ENCODE data around the gene ZDHHC18.

DNA sequence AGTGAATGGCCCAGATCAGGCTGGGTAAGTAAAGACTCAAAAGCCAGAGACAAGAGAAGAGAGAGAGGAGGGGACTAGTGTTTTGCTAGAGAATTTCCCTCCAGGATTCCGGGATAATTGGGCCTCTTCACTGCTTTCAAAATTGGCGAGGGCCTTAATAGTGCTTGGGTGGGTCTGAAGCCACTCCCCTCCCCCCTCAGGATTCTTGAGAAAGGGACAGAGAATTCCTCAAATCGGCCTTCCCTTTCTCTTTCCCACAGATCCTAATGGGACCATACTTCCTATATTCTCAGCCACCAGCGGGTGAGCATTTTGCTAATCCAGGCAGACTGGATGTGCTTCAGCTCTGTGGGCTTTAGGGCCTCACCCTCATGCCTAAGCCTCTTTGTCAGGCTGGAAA, 48.4 kb downstream of the ZDHHC18 start:
- TF ChIP-seq EP300 (IDR thresholded peaks at IDR 0.05; ENCODE audit: borderline replicate concordance in 1 of 2, low read depth in 2 of 2, low read length in 2 of 2) (no peak), RAD21 (IDR thresholded peaks at IDR 0.05 in 1 of 2, conservative IDR thresholded peaks at IDR 0.05 in 1 of 2; ENCODE audit: low read depth in 2 of 2, low read length in 2 of 2) (no peak), CHD2 (IDR thresholded peaks at IDR 0.05; ENCODE audit: low read length) (no peak), TAF1 (IDR thresholded peaks at IDR 0.05; ENCODE audit: low read depth, low read length) (no peak), CEBPB (IDR thresholded peaks at IDR 0.05; ENCODE audit: low read depth, low read length) (no peak), EZH2 (IDR thresholded peaks at IDR 0.05; ENCODE audit: low read depth, low read length, severe bottlenecking) (no peak), SIN3A (conservative IDR thresholded peaks at IDR 0.05 in 1 of 2, IDR thresholded peaks at IDR 0.05 in 1 of 2; ENCODE audit: low read depth in 1 of 2, low read length in 2 of 2) (no peak), POLR2A (IDR thresholded peaks at IDR 0.05; ENCODE audit: control extremely low read depth in 1 of 2, low read depth in 2 of 2, low read length in 2 of 2) (no peak), POU5F1 (IDR thresholded peaks at IDR 0.05; ENCODE audit: low read depth, low read length) (no peak)
- TF ChIP-seq, protein P1, sequence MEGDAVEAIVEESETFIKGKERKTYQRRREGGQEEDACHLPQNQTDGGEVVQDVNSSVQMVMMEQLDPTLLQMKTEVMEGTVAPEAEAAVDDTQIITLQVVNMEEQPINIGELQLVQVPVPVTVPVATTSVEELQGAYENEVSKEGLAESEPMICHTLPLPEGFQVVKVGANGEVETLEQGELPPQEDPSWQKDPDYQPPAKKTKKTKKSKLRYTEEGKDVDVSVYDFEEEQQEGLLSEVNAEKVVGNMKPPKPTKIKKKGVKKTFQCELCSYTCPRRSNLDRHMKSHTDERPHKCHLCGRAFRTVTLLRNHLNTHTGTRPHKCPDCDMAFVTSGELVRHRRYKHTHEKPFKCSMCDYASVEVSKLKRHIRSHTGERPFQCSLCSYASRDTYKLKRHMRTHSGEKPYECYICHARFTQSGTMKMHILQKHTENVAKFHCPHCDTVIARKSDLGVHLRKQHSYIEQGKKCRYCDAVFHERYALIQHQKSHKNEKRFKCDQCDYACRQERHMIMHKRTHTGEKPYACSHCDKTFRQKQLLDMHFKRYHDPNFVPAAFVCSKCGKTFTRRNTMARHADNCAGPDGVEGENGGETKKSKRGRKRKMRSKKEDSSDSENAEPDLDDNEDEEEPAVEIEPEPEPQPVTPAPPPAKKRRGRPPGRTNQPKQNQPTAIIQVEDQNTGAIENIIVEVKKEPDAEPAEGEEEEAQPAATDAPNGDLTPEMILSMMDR (IDR thresholded peaks at IDR 0.05; ENCODE audit: control extremely low read depth in 1 of 3, insufficient read depth in 1 of 3, low read depth in 1 of 3, low read length in 3 of 3): no peak

Data from H1 (cell line).